Right renal cortex interstitium (tissue), 3 donors: Measurements from ENCODE around the gene RAB11FIP4. TPM values are rescaled to one million over a fixed set of nuclear protein-coding genes. Genes with fewer than 3 reads are reported as not detected.

ENCODE experiments used
- DNase-seq, 3 donors: peaks; one replicate each; pipeline ENCODE4 v3.0.0-alpha.2; 2013; ENCODE audit warnings: low read depth in 3 of 3, low spot score in 2 of 3
- polyA plus RNA-seq, 3 donors: library from polyadenylated mRNA; unstranded; fragments of 120-200 nt; gene quantifications; one replicate each; pipeline ENCODE4 v1.2.1, GENCODE V29; 2013; ENCODE audit not compliant: insufficient read length in 3 of 3

The RAB11FIP4 gene
- polyA plus RNA-seq, 3 donors = 15.8 to 19.7 (median 19.1) TPM

GRCh38 chr17:31560616-31561235 is 169.3 kb downstream of the RAB11FIP4 start:
- no peak for DNase-seq

- DNase-seq = no peak
Measured at GRCh38 chr17:31561469-31562375, 170.2 kb downstream of the RAB11FIP4 start.

GRCh38 chr17:31562376-31562840 is 170.9 kb downstream of the RAB11FIP4 start:
- DNase-seq = no peak

GRCh38 chr17:31564291-31564690 is 172.8 kb downstream of the RAB11FIP4 start:
- no peak for DNase-seq

- no peak for DNase-seq
Measured at GRCh38 chr17:31564883-31565301, 173.4 kb downstream of the RAB11FIP4 start.

GRCh38 chr17:31565652-31566051 is 174.2 kb downstream of the RAB11FIP4 start:
- DNase-seq = no peak

GRCh38 chr17:31566247-31566991 is 174.9 kb downstream of the RAB11FIP4 start:
- DNase-seq = no peak

- DNase-seq = no peak
Measured at GRCh38 chr17:31566992-31567373, 175.5 kb downstream of the RAB11FIP4 start.

- DNase-seq = no peak
Measured at GRCh38 chr17:31568121-31568520, 176.6 kb downstream of the RAB11FIP4 start.

GRCh38 chr17:31568539-31568938 is 177.1 kb downstream of the RAB11FIP4 start:
- no peak for DNase-seq

GRCh38 chr17:31570231-31570630 is 178.8 kb downstream of the RAB11FIP4 start:
- DNase-seq = no peak

- no peak for DNase-seq
Measured at GRCh38 chr17:31570951-31571892, 179.7 kb downstream of the RAB11FIP4 start.

GRCh38 chr17:31572341-31572740 is 180.9 kb downstream of the RAB11FIP4 start:
- no peak for DNase-seq

GRCh38 chr17:31573047-31573446 is 181.6 kb downstream of the RAB11FIP4 start:
- DNase-seq = no peak

GRCh38 chr17:31573861-31574260 is 182.4 kb downstream of the RAB11FIP4 start:
- DNase-seq = no peak

GRCh38 chr17:31574458-31574857 is 183.0 kb downstream of the RAB11FIP4 start:
- DNase-seq = no peak

- no peak for DNase-seq
Measured at GRCh38 chr17:31575043-31575442, 183.6 kb downstream of the RAB11FIP4 start.

- DNase-seq = no peak
Measured at GRCh38 chr17:31579265-31579664, 187.8 kb downstream of the RAB11FIP4 start.

- no peak for DNase-seq
Measured at GRCh38 chr17:31580316-31580705, 188.8 kb downstream of the RAB11FIP4 start.
